Fibroblast of lung (primary cell): ENCODE measurements around the gene DIAPH1. TPM values are rescaled to one million over a fixed set of nuclear protein-coding genes. Genes with fewer than 3 reads are reported as not detected.

ENCODE experiments used
- DNase-seq, 2 donors: peaks; one replicate each; pipeline versions ENCODE4 v3.0.0 to v3.0.0-alpha.2; 2010; ENCODE audit warnings: low read depth in 2 of 2
- H2AFZ ChIP-seq: 2 replicates; pipeline ENCODE4 v1.5.1; 2012; ENCODE audit warnings: low read length, control low read depth, inconsistent platforms
- H3K27ac ChIP-seq: 2 replicates; pipeline ENCODE4 v1.5.1; 2011; ENCODE audit warnings: low read length, control low read depth; ENCODE audit not compliant: insufficient read depth
- H3K27me3 ChIP-seq: 2 replicates; pipeline ENCODE4 v1.5.1; 2011; ENCODE audit warnings: mild to moderate bottlenecking, low read length; ENCODE audit not compliant: control insufficient read depth, insufficient read depth
- H3K36me3 ChIP-seq: 2 replicates; pipeline ENCODE4 v1.5.1; 2011; ENCODE audit warnings: low read length; ENCODE audit not compliant: control insufficient read depth, insufficient read depth
- H3K4me1 ChIP-seq: 2 replicates; pipeline ENCODE4 v1.5.1; 2011; ENCODE audit warnings: low read length; ENCODE audit not compliant: control insufficient read depth, insufficient read depth; ENCODE audit errors: extremely low read depth
- H3K4me2 ChIP-seq: 2 replicates; pipeline ENCODE4 v1.5.1; 2011; ENCODE audit warnings: low read length, control low read depth; ENCODE audit not compliant: insufficient read depth; ENCODE audit errors: extremely low read depth
- H3K4me3 ChIP-seq, 4 experiments: fragments of 200-600 bp in 1 of 4; sonication (generic) in 1 of 4; replicated peaks in 1 of 4; 2 replicates each; pipeline ENCODE4 v1.5.1; 2011 to 2016; ENCODE audit warnings: low read length in 4 of 4, low read depth in 3 of 4, mild to moderate bottlenecking in 3 of 4, control low read depth in 2 of 4, inconsistent platforms in 1 of 4, mixed read lengths in 1 of 4; ENCODE audit not compliant: insufficient read depth in 1 of 4; ENCODE audit errors: control extremely low read depth in 1 of 4
- H3K79me2 ChIP-seq: 2 replicates; pipeline ENCODE4 v1.5.1; 2012; ENCODE audit warnings: mild to moderate bottlenecking, low read length, inconsistent platforms; ENCODE audit not compliant: control insufficient read depth, insufficient read depth
- H3K9ac ChIP-seq: 2 replicates; pipeline ENCODE4 v1.5.1; 2011; ENCODE audit warnings: mild to moderate bottlenecking, low read length, control low read depth; ENCODE audit not compliant: insufficient read depth
- H3K9me3 ChIP-seq: 2 replicates; pipeline ENCODE4 v1.5.1; 2012; ENCODE audit warnings: low read depth, low read length; ENCODE audit not compliant: control insufficient read depth, insufficient read depth
- H4K20me1 ChIP-seq: 2 replicates; pipeline ENCODE4 v1.5.1; 2011; ENCODE audit warnings: low read length; ENCODE audit not compliant: control insufficient read depth, insufficient read depth; ENCODE audit errors: extremely low read depth
- EZH2 ChIP-seq: IDR thresholded peaks from 2 replicates; pipeline ENCODE4 v1.5.1; 2012; ENCODE audit warnings: low read length, control low read depth, mild to moderate bottlenecking; ENCODE audit errors: missing control alignments
- polyA plus RNA-seq, 2 donors: library from polyadenylated mRNA; depleted of rRNA in 1 of 2; stranded (reverse) in 1 of 2; unstranded in 1 of 2; fragments of >200 nt; gene quantifications; 2 replicates each; pipeline ENCODE4 v1.2.1, GENCODE V29; 2011 to 2012; ENCODE audit warnings: missing spikeins in 1 of 2
- total RNA-seq: library from RNA; depleted of rRNA; stranded (reverse); fragments of >200 nt; gene quantifications from 2 replicates; pipeline ENCODE4 v1.2.1, GENCODE V29; 2014
- TF ChIP-seq, protein P1 (sequence below), 2 donors: IDR thresholded peaks in 1 of 2; conservative IDR thresholded peaks in 1 of 2; 1 replicate in 1 of 2; 2 replicates in 1 of 2; pipeline ENCODE4 v1.5.1; 2011 to 2012; ENCODE audit warnings: low read length in 2 of 2, control low read depth in 1 of 2, inconsistent platforms in 1 of 2, low read depth in 1 of 2, mild to moderate bottlenecking in 1 of 2

DIAPH1 gene
- total and polyA plus RNA-seq, 2 donors (not counting 1 experiment from before 2014, with no cell fraction given) = 21.1 to 30.9 TPM

DNA sequence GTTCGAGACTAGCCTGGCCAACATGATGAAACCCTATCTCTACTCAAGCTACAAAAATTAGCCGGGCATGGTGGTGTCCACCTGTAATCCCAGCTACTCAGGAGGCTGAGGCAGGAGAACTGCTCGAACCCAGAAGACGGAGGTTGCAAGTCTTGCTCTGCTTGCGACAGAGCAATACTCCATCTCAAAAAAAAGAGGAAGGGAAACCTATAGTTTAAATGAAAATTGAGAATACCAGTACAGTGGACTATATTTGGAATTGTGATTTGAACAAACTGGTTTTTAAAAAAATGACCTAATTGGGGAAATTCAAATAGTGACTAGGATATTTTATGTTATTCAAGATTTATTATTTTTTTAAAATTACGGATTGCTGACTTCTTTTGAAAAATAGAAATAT lies 33.2 kb downstream of the DIAPH1 start:
- Histone ChIP-seq H3K79me2 (peaks cover 4% of the 10 kb centered on the region), H3K4me2 (no peak overlapping the region), H3K4me1 (no peaks in the 10 kb centered on the region), H3K9ac (no peak overlapping the region), H3K36me3 (peaks cover 9% of the 10 kb centered on the region), H3K27ac (no peak overlapping the region), H2AFZ (no peak overlapping the region), H3K27me3 (no peaks in the 10 kb centered on the region), H4K20me1 (no peaks in the 10 kb centered on the region), H3K9me3 (no peaks in the 10 kb centered on the region), H3K4me3 (no peak overlapping the region)
- TF ChIP-seq EZH2 = no peak
- TF ChIP-seq, protein P1, sequence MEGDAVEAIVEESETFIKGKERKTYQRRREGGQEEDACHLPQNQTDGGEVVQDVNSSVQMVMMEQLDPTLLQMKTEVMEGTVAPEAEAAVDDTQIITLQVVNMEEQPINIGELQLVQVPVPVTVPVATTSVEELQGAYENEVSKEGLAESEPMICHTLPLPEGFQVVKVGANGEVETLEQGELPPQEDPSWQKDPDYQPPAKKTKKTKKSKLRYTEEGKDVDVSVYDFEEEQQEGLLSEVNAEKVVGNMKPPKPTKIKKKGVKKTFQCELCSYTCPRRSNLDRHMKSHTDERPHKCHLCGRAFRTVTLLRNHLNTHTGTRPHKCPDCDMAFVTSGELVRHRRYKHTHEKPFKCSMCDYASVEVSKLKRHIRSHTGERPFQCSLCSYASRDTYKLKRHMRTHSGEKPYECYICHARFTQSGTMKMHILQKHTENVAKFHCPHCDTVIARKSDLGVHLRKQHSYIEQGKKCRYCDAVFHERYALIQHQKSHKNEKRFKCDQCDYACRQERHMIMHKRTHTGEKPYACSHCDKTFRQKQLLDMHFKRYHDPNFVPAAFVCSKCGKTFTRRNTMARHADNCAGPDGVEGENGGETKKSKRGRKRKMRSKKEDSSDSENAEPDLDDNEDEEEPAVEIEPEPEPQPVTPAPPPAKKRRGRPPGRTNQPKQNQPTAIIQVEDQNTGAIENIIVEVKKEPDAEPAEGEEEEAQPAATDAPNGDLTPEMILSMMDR (conservative IDR thresholded peaks at IDR 0.05 in 1 of 2, IDR thresholded peaks at IDR 0.05 in 1 of 2; ENCODE audit: low read depth in 1 of 2, low read length in 2 of 2) = no peak
- DNase-seq = no peak

DNA sequence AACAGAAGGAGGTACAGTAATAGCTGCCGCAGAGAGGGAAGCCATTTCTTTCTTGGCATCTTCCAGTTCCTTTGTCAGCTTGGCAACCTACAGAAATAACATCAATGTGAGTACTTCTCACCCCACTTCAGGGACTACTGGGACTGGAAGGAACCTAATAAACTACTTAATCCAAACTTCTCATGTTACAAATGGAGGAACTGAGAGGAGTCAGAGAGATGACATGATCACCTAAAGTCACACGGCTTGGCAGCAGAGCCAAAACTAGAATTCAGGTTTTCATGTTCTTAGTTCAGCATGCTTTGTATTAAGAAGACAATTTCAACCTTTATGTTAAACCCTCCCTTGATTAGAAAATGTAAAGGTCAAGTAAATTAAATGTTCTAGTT lies 44.7 kb downstream of the DIAPH1 start:
- H3K4me3 ChIP-seq = no peak overlapping the region
- no peaks in the 10 kb centered on the region for H3K9me3 ChIP-seq
- H3K36me3 ChIP-seq = peaks cover 16% of the 10 kb centered on the region

DNA sequence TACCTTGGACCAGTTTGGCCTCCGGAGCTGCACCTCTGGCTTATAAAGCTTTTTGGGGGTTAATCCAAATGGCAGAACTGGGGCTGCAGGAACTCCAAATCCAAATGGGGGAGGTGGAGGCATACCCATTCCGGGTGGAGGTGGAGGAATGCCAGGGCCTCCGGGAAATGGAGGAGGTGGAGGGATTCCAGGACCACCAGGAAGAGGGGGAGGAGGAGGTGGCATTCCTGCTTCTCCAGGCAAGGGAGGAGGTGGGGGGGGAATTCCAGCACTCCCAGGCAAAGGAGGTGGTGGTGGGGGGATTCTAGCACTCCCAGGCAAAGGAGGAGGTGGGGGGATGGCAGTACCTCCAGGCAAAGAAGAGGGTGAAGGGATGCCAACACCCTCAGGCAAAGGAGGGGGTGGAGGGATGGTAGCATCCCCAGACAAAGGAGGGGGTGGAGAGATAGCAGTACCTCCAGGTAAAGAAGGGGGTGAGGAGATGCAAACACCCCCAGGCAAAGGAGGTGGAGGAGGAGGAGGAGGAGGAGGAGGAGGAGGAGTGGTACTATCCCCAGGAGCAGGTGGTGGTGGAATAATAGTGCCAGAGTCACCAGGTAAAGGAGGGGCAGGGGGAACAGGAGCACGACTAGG lies 45.2 kb downstream of the DIAPH1 start:
- H3K36me3 ChIP-seq = peaks cover 16% of the 10 kb centered on the region
- no peaks in the 10 kb centered on the region for H3K9me3 ChIP-seq
- DNase-seq = no peak
- no peaks in the 10 kb centered on the region for H3K4me1 ChIP-seq
- no peak overlapping the region for H3K27ac ChIP-seq
- no peak overlapping the region for H3K9ac ChIP-seq
- TF ChIP-seq EZH2 = no peak
- TF ChIP-seq, protein P1 (conservative IDR thresholded peaks at IDR 0.05 in 1 of 2, IDR thresholded peaks at IDR 0.05 in 1 of 2; ENCODE audit: low read depth in 1 of 2, low read length in 2 of 2) = no peak
- H3K27me3 ChIP-seq = no peaks in the 10 kb centered on the region
- H3K4me3 ChIP-seq = no peak overlapping the region
- H3K4me2 ChIP-seq = no peak overlapping the region
- no peaks in the 10 kb centered on the region for H3K79me2 ChIP-seq
- no peak overlapping the region for H2AFZ ChIP-seq
- H4K20me1 ChIP-seq = no peaks in the 10 kb centered on the region

More for the DNA sequence above, 44.7 kb downstream of the DIAPH1 start:
- Histone ChIP-seq H3K79me2 (no peaks in the 10 kb centered on the region), H3K27me3 (no peaks in the 10 kb centered on the region), H3K4me1 (no peaks in the 10 kb centered on the region), H3K9ac (no peak overlapping the region), H2AFZ (no peak overlapping the region), H3K27ac (no peak overlapping the region), H4K20me1 (no peaks in the 10 kb centered on the region), H3K4me2 (no peak overlapping the region)
- no peak for DNase-seq
- TF ChIP-seq, protein P1 (conservative IDR thresholded peaks at IDR 0.05 in 1 of 2, IDR thresholded peaks at IDR 0.05 in 1 of 2; ENCODE audit: low read depth in 1 of 2, low read length in 2 of 2) = no peak
- no peak for TF ChIP-seq EZH2
